ENCODE measurements around the gene IQCK.

IQCK gene

GRCh38 chr16:19861811-19862327 is 143.8 kb downstream of the IQCK start (continued):
- TF ChIP-seq ZNF768 (tag by site-specific recombination; IDR thresholded peaks at IDR 0.05) (no peak), ZBTB21 (tag by site-specific recombination; IDR thresholded peaks at IDR 0.05) (no peak)

- ChIA-PET POLR2A (interaction anchor here (1.0 kb wide), 1 partner anchor 11 kb away, joined by 3 read pairs; no protein-coding TSS in a partner anchor), CTCF (no interaction called here)
- TF ChIP-seq GLIS2 (tag by site-specific recombination; IDR thresholded peaks at IDR 0.05), result no peak
- no peak for TF ChIP-seq ZNF658 (tag by site-specific recombination; IDR thresholded peaks at IDR 0.05)
- TF ChIP-seq ZBTB11 (tag by site-specific recombination; conservative IDR thresholded peaks at IDR 0.05; ENCODE audit: low read depth), result no peak
- no peak for TF ChIP-seq HOXD13 (CRISPR knock-in tag; IDR thresholded peaks at IDR 0.05; ENCODE audit: borderline replicate concordance)
- no peak for TF ChIP-seq ZNF37A (tag by site-specific recombination; IDR thresholded peaks at IDR 0.05)
- no peak for TF ChIP-seq ZNF280C (tag by site-specific recombination; IDR thresholded peaks at IDR 0.05)
- TF ChIP-seq ZNF707 (tag by site-specific recombination; IDR thresholded peaks at IDR 0.05), result no peak
- TF ChIP-seq ZNF221 (tag by site-specific recombination; IDR thresholded peaks at IDR 0.05; ENCODE audit: borderline replicate concordance), result no peak
- TF ChIP-seq ZNF555 (tag by site-specific recombination; conservative IDR thresholded peaks at IDR 0.05), result no peak
- TF ChIP-seq ZNF362 (tag by site-specific recombination; IDR thresholded peaks at IDR 0.05), result no peak
- no peak for TF ChIP-seq ZNF398 (tag by site-specific recombination; IDR thresholded peaks at IDR 0.05)
- no peak for TF ChIP-seq ZNF623 (tag by site-specific recombination; IDR thresholded peaks at IDR 0.05)
- no peak for TF ChIP-seq ZNF558 (tag by site-specific recombination; IDR thresholded peaks at IDR 0.05)
- no peak for TF ChIP-seq BCL11A (tag by site-specific recombination; IDR thresholded peaks at IDR 0.05; ENCODE audit: low read depth)
- no peak for TF ChIP-seq ZBTB49 (tag by site-specific recombination; IDR thresholded peaks at IDR 0.05; ENCODE audit: low read depth)
- no peak for TF ChIP-seq BCL6B (tag by site-specific recombination; IDR thresholded peaks at IDR 0.05)
- Histone ChIP-seq H3K9me3 (ENCODE audit: control insufficient read depth, insufficient read depth, low read depth, low read length) (no peaks in the 10 kb centered on the region), H3K4me1 (ENCODE audit: control insufficient read depth, insufficient read depth, low read length) (0 out of 2 replicates have a peak, but pooled peaks cover 2% of the 10 kb centered on the region), H3K27ac (ENCODE audit: extremely low read depth, low read depth, low read length) (no peak overlapping the region), H3K36me3 (ENCODE audit: control insufficient read depth in 2 of 2, insufficient read depth in 1 of 2, low read length in 2 of 2) (peaks cover 0 to 5% of the 10 kb centered on the region in 2 experiments; a peak in 1 of 3 replicates), H3K4me3 (ENCODE audit: low read depth, low read length) (no peak overlapping the region)
These were observed 145.9 kb downstream of the IQCK start for GRCh38 chr16:19863990-19864389.

Data from HEK293 (cell line).